NCI-H146 (cell line): ENCODE data around the gene SLC38A3.
"Not testable (repeated sequence)": the region's sequence is repeated elsewhere in the genome, so short reads cannot be mapped to it uniquely, and the experiment has no call there.

Experiments
- DNase-seq: peaks from one replicate; lab custom pipeline; 2025; lab: John Stamatoyannopoulos, UW

Gene SLC38A3

GRCh38 chr3:50210510-50211367 lies 5.7 kb downstream of the SLC38A3 start:
- peak; percentile 88 for DNase-seq

- not testable (repeated sequence) for DNase-seq
These were observed 6.3 kb downstream of the SLC38A3 start for GRCh38 chr3:50211368-50211717.

GRCh38 chr3:50211930-50212329 lies 6.9 kb downstream of the SLC38A3 start:
- DNase-seq: no peak

GRCh38 chr3:50212502-50212901 lies 7.4 kb downstream of the SLC38A3 start:
- DNase-seq: no peak

- DNase-seq: no peak
These were observed 7.9 kb downstream of the SLC38A3 start for GRCh38 chr3:50212971-50213370.

- DNase-seq: peak; percentile 43
These were observed 8.3 kb downstream of the SLC38A3 start for GRCh38 chr3:50213373-50213772.

- no peak for DNase-seq
These were observed 9.8 kb downstream of the SLC38A3 start for GRCh38 chr3:50214824-50215223.

GRCh38 chr3:50215529-50215928 lies 10.5 kb downstream of the SLC38A3 start:
- no peak for DNase-seq

GRCh38 chr3:50217681-50218080 lies 12.6 kb downstream of the SLC38A3 start:
- DNase-seq: no peak

GRCh38 chr3:50218448-50218847 lies 13.4 kb downstream of the SLC38A3 start:
- DNase-seq: no peak

GRCh38 chr3:50219285-50219684 lies 14.2 kb downstream of the SLC38A3 start:
- no peak for DNase-seq

GRCh38 chr3:50220109-50220508 lies 15.0 kb downstream of the SLC38A3 start:
- no peak for DNase-seq

- DNase-seq: no peak
These were observed 16.0 kb downstream of the SLC38A3 start for GRCh38 chr3:50221051-50221410.

- DNase-seq: peak; percentile 9
These were observed 16.5 kb downstream of the SLC38A3 start for GRCh38 chr3:50221411-50222168.

- no peak for DNase-seq
These were observed 17.1 kb downstream of the SLC38A3 start for GRCh38 chr3:50222169-50222528.

- no peak for DNase-seq
These were observed 19.6 kb downstream of the SLC38A3 start for GRCh38 chr3:50224639-50225038.

- peak; percentile 66 for DNase-seq
These were observed 21.9 kb downstream of the SLC38A3 start for GRCh38 chr3:50226888-50227389.

- DNase-seq: peak; percentile 96
These were observed 22.5 kb downstream of the SLC38A3 start for GRCh38 chr3:50227390-50228183.

GRCh38 chr3:50228184-50228763 lies 23.2 kb downstream of the SLC38A3 start:
- DNase-seq: not testable (repeated sequence)

- DNase-seq: no peak
These were observed 24.4 kb downstream of the SLC38A3 start for GRCh38 chr3:50229490-50229889.

GRCh38 chr3:50230104-50230793 lies 25.2 kb downstream of the SLC38A3 start:
- no peak for DNase-seq

GRCh38 chr3:50230794-50231125 lies 25.7 kb downstream of the SLC38A3 start:
- DNase-seq: no peak
